ENCODE data around the gene CFAP221. TPM values are rescaled to one million over a fixed set of nuclear protein-coding genes. Genes with fewer than 3 reads are reported as not detected.

CFAP221 gene
- total RNA-seq, 1 donor from 2014 or later: 1.0 TPM

GRCh38 chr2:119679526-119679837 lies 135.2 kb downstream of the CFAP221 start:
- peaks cover 10% of the 10 kb centered on the region for H3K36me3 ChIP-seq
- peaks cover 19% of the 10 kb centered on the region for H3K4me1 ChIP-seq
- no peaks in the 10 kb centered on the region for H3K9me3 ChIP-seq (replicated peaks)
- H3K4me3 ChIP-seq: peak overlapping the region; percentile 95
- TF ChIP-seq CTCF (IDR thresholded peaks at IDR 0.05; ENCODE audit: borderline replicate concordance): no peak
- H3K27ac ChIP-seq (replicated peaks): peak overlapping the region; percentile 36
- no peak for DNase-seq
- intact Hi-C loops (cut with micrococcal nuclease): no loop called here
- H3K27me3 ChIP-seq (ENCODE audit: low read depth): no peaks in the 10 kb centered on the region

- intact Hi-C loops (cut with micrococcal nuclease): no loop called here
- DNase-seq: no peak
- Histone ChIP-seq H3K9me3 (replicated peaks) (no peaks in the 10 kb centered on the region), H3K4me1 (peaks cover 16% of the 10 kb centered on the region), H3K4me3 (peak overlapping the region; percentile 95), H3K27ac (replicated peaks) (no peak overlapping the region), H3K27me3 (ENCODE audit: low read depth) (no peaks in the 10 kb centered on the region), H3K36me3 (peaks cover 10% of the 10 kb centered on the region)
- no peak for TF ChIP-seq CTCF (IDR thresholded peaks at IDR 0.05; ENCODE audit: borderline replicate concordance)
These were observed 135.6 kb downstream of the CFAP221 start for GRCh38 chr2:119679846-119680245.

- Histone ChIP-seq H3K36me3 (peaks cover 10% of the 10 kb centered on the region), H3K9me3 (replicated peaks) (no peaks in the 10 kb centered on the region), H3K27me3 (ENCODE audit: low read depth) (no peaks in the 10 kb centered on the region), H3K4me1 (peaks cover 15% of the 10 kb centered on the region), H3K4me3 (no peak overlapping the region), H3K27ac (replicated peaks) (no peak overlapping the region)
- no peak for DNase-seq
- intact Hi-C loops (cut with micrococcal nuclease): no loop called here
- TF ChIP-seq CTCF (IDR thresholded peaks at IDR 0.05; ENCODE audit: borderline replicate concordance): no peak
These were observed 136.4 kb downstream of the CFAP221 start for GRCh38 chr2:119680457-119681202.

- Histone ChIP-seq H3K27ac (replicated peaks) (no peak overlapping the region), H3K9me3 (replicated peaks) (no peaks in the 10 kb centered on the region), H3K36me3 (peaks cover 10% of the 10 kb centered on the region), H3K4me1 (peaks cover 15% of the 10 kb centered on the region), H3K27me3 (ENCODE audit: low read depth) (no peaks in the 10 kb centered on the region), H3K4me3 (no peak overlapping the region)
- intact Hi-C loops (cut with micrococcal nuclease): no loop called here
- TF ChIP-seq CTCF (IDR thresholded peaks at IDR 0.05; ENCODE audit: borderline replicate concordance): no peak
- DNase-seq: no peak
These were observed 137.1 kb downstream of the CFAP221 start for GRCh38 chr2:119681203-119681867.

GRCh38 chr2:119681868-119682220 lies 137.6 kb downstream of the CFAP221 start:
- intact Hi-C loops (cut with micrococcal nuclease): no loop called here
- H3K4me3 ChIP-seq: no peak overlapping the region
- H3K27ac ChIP-seq (replicated peaks): no peak overlapping the region
- peaks cover 13% of the 10 kb centered on the region for H3K36me3 ChIP-seq
- no peak for TF ChIP-seq CTCF (IDR thresholded peaks at IDR 0.05; ENCODE audit: borderline replicate concordance)
- no peaks in the 10 kb centered on the region for H3K9me3 ChIP-seq (replicated peaks)
- peaks cover 15% of the 10 kb centered on the region for H3K4me1 ChIP-seq
- DNase-seq: no peak
- H3K27me3 ChIP-seq (ENCODE audit: low read depth): no peaks in the 10 kb centered on the region

Measured in left ventricle myocardium inferior (tissue), 1 donor.